GM20000 (cell line): ENCODE measurements around the gene HTT.

Experiments
- DNase-seq: peaks from one replicate; pipeline ENCODE4 v3.0.0; 2012; ENCODE audit warnings: low spot score
- CTCF ChIP-seq: IDR thresholded peaks from 2 replicates; pipeline ENCODE4 v1.5.1; 2012; ENCODE audit warnings: mild to moderate bottlenecking, control low read depth; ENCODE audit errors: extremely low read depth, missing control alignments

The HTT gene

GRCh38 chr4:3127112-3127511 lies 52.6 kb downstream of the HTT start:
- no peak for DNase-seq
- TF ChIP-seq CTCF = no peak

- TF ChIP-seq CTCF = no peak
- no peak for DNase-seq
Measured at GRCh38 chr4:3128058-3128457, 53.6 kb downstream of the HTT start.

- DNase-seq = no peak
- no peak for TF ChIP-seq CTCF
Measured at GRCh38 chr4:3128976-3129375, 54.5 kb downstream of the HTT start.

GRCh38 chr4:3130201-3130600 lies 55.7 kb downstream of the HTT start:
- no peak for TF ChIP-seq CTCF
- DNase-seq = no peak

- no peak for TF ChIP-seq CTCF
- DNase-seq = no peak
Measured at GRCh38 chr4:3130826-3131225, 56.3 kb downstream of the HTT start.

- no peak for TF ChIP-seq CTCF
- no peak for DNase-seq
Measured at GRCh38 chr4:3134201-3134600, 59.7 kb downstream of the HTT start.

- DNase-seq = no peak
- TF ChIP-seq CTCF = no peak
Measured at GRCh38 chr4:3135155-3136011, 60.9 kb downstream of the HTT start.
